SK-N-SH (cell line): ENCODE results near the gene TMEM221. TPM values are rescaled to one million over a fixed set of nuclear protein-coding genes. Genes with fewer than 3 reads are reported as not detected.

ENCODE experiments used
- CTCF ChIA-PET: fragments of 300-600, 350-600 bp; formaldehyde crosslinking; extraction: SDS; loops from one replicate; lab custom pipeline; 2021; lab: Yijun Ruan, JAX
- POLR2A ChIA-PET: fragments of 350-600 bp; sonication (Branson Sonifier 250); formaldehyde crosslinking; extraction: SDS; loops from one replicate; lab custom pipeline; 2020; ENCODE audit warnings: antibody characterized with exemption, inconsistent platforms; lab: Yijun Ruan, JAX
- DNase-seq: peaks from one replicate; pipeline ENCODE4 v3.0.0; 2012
- H2AFZ ChIP-seq: fragments of 200-600 bp; sonication (generic); 2 replicates; pipeline ENCODE4 v1.8.1; 2016; ENCODE audit warnings: antibody characterized with exemption, mild to moderate bottlenecking, low read depth
- H3F3A ChIP-seq: fragments of 200-600 bp; sonication (generic); replicated peaks from 2 replicates; pipeline ENCODE3; 2016; ENCODE audit warnings: antibody characterized with exemption, mild to moderate bottlenecking; ENCODE audit not compliant: insufficient read depth
- H3K27ac ChIP-seq, 2 experiments: fragments of 200-500 bp in 1 of 2; fragments of 200-600 bp in 1 of 2; sonication (Bioruptor generic) in 1 of 2; sonication (generic), shearing (Covaris generic) in 1 of 2; 2 replicates each; pipeline versions ENCODE4 v1.5.1 to v1.6.1; 2014 to 2016; ENCODE audit warnings: low read depth in 2 of 2, inconsistent platforms in 1 of 2, low read length in 1 of 2, mild to moderate bottlenecking in 1 of 2, mixed read lengths in 1 of 2
- H3K27me3 ChIP-seq: fragments of 200-600 bp; sonication (generic), shearing (Covaris generic); 2 replicates; pipeline ENCODE4 v1.6.1; 2016; ENCODE audit warnings: mixed run types; ENCODE audit not compliant: insufficient read depth
- H3K36me3 ChIP-seq, 2 experiments: fragments of 200-500 bp in 1 of 2; fragments of 200-600 bp in 1 of 2; sonication (Bioruptor generic) in 1 of 2; sonication (generic) in 1 of 2; replicated peaks in 1 of 2; 2 replicates each; pipeline versions ENCODE3 to v1.5.1; 2014 to 2016; ENCODE audit warnings: low read length in 1 of 2, mild to moderate bottlenecking in 1 of 2; ENCODE audit not compliant: insufficient read depth in 2 of 2, control insufficient read depth in 1 of 2
- H3K4me1 ChIP-seq, 2 experiments: fragments of 200-500 bp in 1 of 2; fragments of 200-600 bp in 1 of 2; sonication (Bioruptor generic) in 1 of 2; sonication (generic), shearing (Covaris generic) in 1 of 2; 2 replicates each; pipeline versions ENCODE4 v1.5.1 to v1.6.1; 2014 to 2016; ENCODE audit warnings: low read depth in 1 of 2, low read length in 1 of 2, mixed run types in 1 of 2; ENCODE audit not compliant: insufficient read depth in 2 of 2, control insufficient read depth in 1 of 2
- H3K4me2 ChIP-seq: fragments of 200-600 bp; sonication (generic), shearing (Covaris generic); 2 replicates; pipeline ENCODE4 v1.6.1; 2017; ENCODE audit warnings: mixed run types
- H3K4me3 ChIP-seq, 2 experiments: fragments of 200-500 bp in 1 of 2; fragments of 200-600 bp in 1 of 2; sonication (Bioruptor generic) in 1 of 2; sonication (generic), shearing (Covaris generic) in 1 of 2; 2 replicates each; pipeline versions ENCODE4 v1.5.1 to v1.8.1; 2014 to 2016; ENCODE audit warnings: low read depth in 2 of 2, inconsistent platforms in 1 of 2, low read length in 1 of 2, mild to moderate bottlenecking in 1 of 2, mixed read lengths in 1 of 2, moderate library complexity in 1 of 2
- H3K79me2 ChIP-seq: fragments of 200-600 bp; sonication (generic); 2 replicates; pipeline ENCODE4 v1.8.1; 2017; ENCODE audit warnings: mild to moderate bottlenecking; ENCODE audit not compliant: insufficient read depth
- H3K9ac ChIP-seq: fragments of 200-600 bp; sonication (generic); 2 replicates; pipeline ENCODE4 v1.6.1; 2017; ENCODE audit warnings: mixed run types
- H3K9me2 ChIP-seq: fragments of 200-600 bp; sonication (generic); 2 replicates; pipeline ENCODE4 v1.6.1; 2017; ENCODE audit warnings: mixed run types
- H3K9me3 ChIP-seq: fragments of 200-600 bp; sonication (generic); 2 replicates; pipeline ENCODE4 v1.6.1; 2017; ENCODE audit warnings: mixed run types, mild to moderate bottlenecking, moderate library complexity
- H4K20me1 ChIP-seq: fragments of 200-600 bp; sonication (generic); 2 replicates; pipeline ENCODE4 v1.6.1; 2017; ENCODE audit warnings: mild to moderate bottlenecking, mixed run types; ENCODE audit not compliant: insufficient read depth
- CHD2 ChIP-seq: fragments of 150-350 bp; IDR thresholded peaks from 2 replicates; pipeline ENCODE4 v1.6.1; 2018; ENCODE audit warnings: low read length; ENCODE audit not compliant: partially characterized antibody
- ELF1 ChIP-seq: IDR thresholded peaks from 2 replicates; pipeline ENCODE4 v1.4.0; 2012
- EP300 ChIP-seq, 2 experiments: IDR thresholded peaks; 2 replicates each; pipeline versions ENCODE4 v1.4.0 to v1.6.1; 2012; ENCODE audit warnings: borderline replicate concordance in 1 of 2, low read depth in 1 of 2, low read length in 1 of 2
- FOSL2 ChIP-seq: IDR thresholded peaks from 2 replicates; pipeline ENCODE4 v1.4.0; 2012; ENCODE audit warnings: low read depth, mild to moderate bottlenecking, moderate library complexity, borderline replicate concordance
- MXI1 ChIP-seq: IDR thresholded peaks from 2 replicates; pipeline ENCODE4 v1.6.1; 2012; ENCODE audit warnings: mild to moderate bottlenecking, low read depth, low read length, improper control_type of control experiment
- NRF1 ChIP-seq: IDR thresholded peaks from 2 replicates; pipeline ENCODE4 v1.6.1; 2012; ENCODE audit warnings: low read depth, mild to moderate bottlenecking, low read length
- POLR2AphosphoS5 ChIP-seq: IDR thresholded peaks from 2 replicates; pipeline ENCODE4 v1.6.1; 2012; ENCODE audit warnings: low read depth, low read length
- RAD21 ChIP-seq: IDR thresholded peaks from 2 replicates; pipeline ENCODE4 v1.6.1; 2012; ENCODE audit warnings: mild to moderate bottlenecking, low read length
- RXRA ChIP-seq: IDR thresholded peaks from 2 replicates; pipeline ENCODE4 v1.4.0; 2012; ENCODE audit warnings: low read depth, mild to moderate bottlenecking, borderline replicate concordance
- SIN3A ChIP-seq: IDR thresholded peaks from 2 replicates; pipeline ENCODE4 v1.6.1; 2012; ENCODE audit warnings: low read depth, mild to moderate bottlenecking, low read length, moderate library complexity, borderline replicate concordance
- SMC3 ChIP-seq: IDR thresholded peaks from 2 replicates; pipeline ENCODE4 v1.6.1; 2012; ENCODE audit warnings: low read depth, low read length, improper control_type of control experiment
- TAF1 ChIP-seq: IDR thresholded peaks from 2 replicates; pipeline ENCODE4 v1.6.1; 2012; ENCODE audit warnings: low read depth, mild to moderate bottlenecking, low read length, moderate library complexity, borderline replicate concordance
- TEAD4 ChIP-seq: IDR thresholded peaks from 2 replicates; pipeline ENCODE4 v1.4.0; 2012; ENCODE audit warnings: mild to moderate bottlenecking, borderline replicate concordance; ENCODE audit not compliant: insufficient read depth
- WGBS: methylation state at CpG from one replicate; pipeline ENCODE4 v1.1.6; 2017; ENCODE audit warnings: low lambda C conversion rate; 5-methylcytosine and 5-hydroxymethylcytosine counted together
- polyA plus RNA-seq, 3 experiments: library from polyadenylated mRNA; depleted of rRNA; stranded (reverse); fragments of >200 nt; gene quantifications; 2 replicates each; pipeline ENCODE4 v1.2.3, GENCODE V29; 2012
- TF ChIP-seq, protein P1 (sequence below): IDR thresholded peaks from 2 replicates; pipeline ENCODE4 v1.4.0; 2012; ENCODE audit warnings: low read depth, borderline replicate concordance
- TF ChIP-seq, protein P2 (sequence below): fragments of 150-350 bp; IDR thresholded peaks from 2 replicates; pipeline ENCODE4 v1.6.1; 2017; ENCODE audit warnings: antibody characterized with exemption, low read length, low read depth, borderline replicate concordance
- TF ChIP-seq, protein P3 (sequence below): fragments of 200-600 bp; sonication (generic); IDR thresholded peaks from 2 replicates; pipeline ENCODE4 v1.6.1; 2017; ENCODE audit warnings: antibody characterized with exemption, mild to moderate bottlenecking, moderate library complexity
- TF ChIP-seq, protein P4 (sequence below): IDR thresholded peaks from 2 replicates; pipeline ENCODE4 v1.6.1; 2012; ENCODE audit warnings: mild to moderate bottlenecking, low read depth, low read length, moderate library complexity
- TF ChIP-seq, protein P5 (sequence below): IDR thresholded peaks from 2 replicates; pipeline ENCODE4 v1.4.0; 2012; ENCODE audit warnings: low read depth, borderline replicate concordance

TMEM221 gene
- polyA plus RNA-seq, 1 of the 3 experiments (the other 2 are of a cell fraction), result 0.62 TPM

DNA sequence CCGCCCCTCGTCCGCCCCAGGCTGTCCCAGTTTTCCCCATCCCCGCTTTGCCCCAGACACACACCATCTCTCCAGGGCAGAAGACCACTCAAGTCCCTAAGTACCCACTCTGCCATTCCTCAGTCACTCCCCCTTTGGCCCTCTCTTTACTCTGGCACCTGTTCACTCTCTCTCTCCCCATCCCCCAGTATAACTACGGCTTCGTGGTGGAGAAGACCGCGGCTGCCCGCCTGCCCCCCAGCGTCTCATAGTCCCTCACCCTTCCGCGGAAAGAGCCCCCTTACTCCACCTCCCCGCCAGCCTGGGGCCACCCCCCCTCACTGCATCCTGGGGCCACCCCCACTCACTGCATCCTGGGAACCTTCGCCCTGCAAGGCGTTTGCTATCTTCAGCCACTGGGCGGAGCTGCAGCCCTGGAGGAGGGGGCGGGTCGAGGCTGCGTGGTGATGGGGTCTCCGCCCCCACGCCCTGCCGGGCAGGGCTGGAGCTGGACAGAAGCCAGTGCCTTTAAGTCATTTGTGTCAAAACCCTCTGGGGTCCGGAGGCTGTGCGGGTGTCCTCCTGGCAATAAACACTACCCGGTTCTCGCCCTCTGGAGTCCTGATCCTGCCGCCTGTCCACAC lies 23.6 kb downstream of the TMEM221 start (continued):
- TF ChIP-seq SMC3 (peak; percentile 40), RAD21 (peak; percentile 51), MXI1 (no peak)
- TF ChIP-seq, protein P1, sequence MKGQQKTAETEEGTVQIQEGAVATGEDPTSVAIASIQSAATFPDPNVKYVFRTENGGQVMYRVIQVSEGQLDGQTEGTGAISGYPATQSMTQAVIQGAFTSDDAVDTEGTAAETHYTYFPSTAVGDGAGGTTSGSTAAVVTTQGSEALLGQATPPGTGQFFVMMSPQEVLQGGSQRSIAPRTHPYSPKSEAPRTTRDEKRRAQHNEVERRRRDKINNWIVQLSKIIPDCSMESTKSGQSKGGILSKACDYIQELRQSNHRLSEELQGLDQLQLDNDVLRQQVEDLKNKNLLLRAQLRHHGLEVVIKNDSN, result no peak

DNA sequence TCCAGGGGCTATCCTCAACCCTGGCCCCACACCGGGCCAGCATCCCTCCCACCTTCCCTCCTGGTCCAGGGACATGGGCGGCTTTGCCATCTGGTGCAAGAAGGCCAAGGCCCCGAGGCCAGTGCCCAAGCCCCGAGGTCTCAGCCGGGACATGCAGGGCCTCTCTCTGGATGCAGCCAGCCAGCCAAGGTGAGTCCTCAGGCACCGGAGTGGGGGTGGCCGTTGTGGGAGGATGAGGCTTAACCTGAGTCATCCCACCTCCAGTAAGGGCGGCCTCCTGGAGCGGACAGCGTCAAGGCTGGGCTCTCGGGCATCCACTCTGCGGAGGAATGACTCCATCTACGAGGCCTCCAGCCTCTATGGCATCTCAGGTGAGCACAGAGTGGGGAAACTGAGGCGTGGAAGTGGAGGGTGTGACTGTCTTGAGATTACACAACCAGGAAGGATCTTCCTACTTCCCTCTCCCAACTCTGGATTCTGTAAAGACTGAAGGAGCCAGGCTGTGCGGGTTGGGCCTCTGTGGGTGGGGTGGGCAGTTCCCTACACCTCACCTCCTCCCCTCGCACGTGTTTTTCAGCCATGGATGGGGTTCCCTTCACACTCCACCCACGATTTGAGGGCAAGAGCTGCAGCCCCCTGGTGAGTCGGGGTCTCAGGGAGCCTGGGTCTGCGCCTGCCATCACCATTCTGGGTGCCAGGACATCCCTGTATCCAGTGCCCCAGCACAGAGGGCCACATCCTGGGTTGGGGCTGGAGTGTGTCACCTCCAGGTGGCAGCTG lies 24.8 kb downstream of the TMEM221 start:
- H3K9me2 ChIP-seq, result no peaks in the 10 kb centered on the region
- POLR2A ChIA-PET, result no interaction called here
- TF ChIP-seq SIN3A, result no peak
- TF ChIP-seq TEAD4, result no peak
- TF ChIP-seq, protein P2, sequence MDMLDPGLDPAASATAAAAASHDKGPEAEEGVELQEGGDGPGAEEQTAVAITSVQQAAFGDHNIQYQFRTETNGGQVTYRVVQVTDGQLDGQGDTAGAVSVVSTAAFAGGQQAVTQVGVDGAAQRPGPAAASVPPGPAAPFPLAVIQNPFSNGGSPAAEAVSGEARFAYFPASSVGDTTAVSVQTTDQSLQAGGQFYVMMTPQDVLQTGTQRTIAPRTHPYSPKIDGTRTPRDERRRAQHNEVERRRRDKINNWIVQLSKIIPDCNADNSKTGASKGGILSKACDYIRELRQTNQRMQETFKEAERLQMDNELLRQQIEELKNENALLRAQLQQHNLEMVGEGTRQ, result no peak
- TF ChIP-seq CHD2, result no peak
- TF ChIP-seq, protein P3, sequence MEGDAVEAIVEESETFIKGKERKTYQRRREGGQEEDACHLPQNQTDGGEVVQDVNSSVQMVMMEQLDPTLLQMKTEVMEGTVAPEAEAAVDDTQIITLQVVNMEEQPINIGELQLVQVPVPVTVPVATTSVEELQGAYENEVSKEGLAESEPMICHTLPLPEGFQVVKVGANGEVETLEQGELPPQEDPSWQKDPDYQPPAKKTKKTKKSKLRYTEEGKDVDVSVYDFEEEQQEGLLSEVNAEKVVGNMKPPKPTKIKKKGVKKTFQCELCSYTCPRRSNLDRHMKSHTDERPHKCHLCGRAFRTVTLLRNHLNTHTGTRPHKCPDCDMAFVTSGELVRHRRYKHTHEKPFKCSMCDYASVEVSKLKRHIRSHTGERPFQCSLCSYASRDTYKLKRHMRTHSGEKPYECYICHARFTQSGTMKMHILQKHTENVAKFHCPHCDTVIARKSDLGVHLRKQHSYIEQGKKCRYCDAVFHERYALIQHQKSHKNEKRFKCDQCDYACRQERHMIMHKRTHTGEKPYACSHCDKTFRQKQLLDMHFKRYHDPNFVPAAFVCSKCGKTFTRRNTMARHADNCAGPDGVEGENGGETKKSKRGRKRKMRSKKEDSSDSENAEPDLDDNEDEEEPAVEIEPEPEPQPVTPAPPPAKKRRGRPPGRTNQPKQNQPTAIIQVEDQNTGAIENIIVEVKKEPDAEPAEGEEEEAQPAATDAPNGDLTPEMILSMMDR, result no peak
- no peak for TF ChIP-seq TAF1
- no peak for TF ChIP-seq RXRA
- TF ChIP-seq NRF1, result no peak
- TF ChIP-seq, protein P1, result no peak
- no peak for TF ChIP-seq POLR2AphosphoS5
- TF ChIP-seq FOSL2, result no peak
- TF ChIP-seq, protein P4, sequence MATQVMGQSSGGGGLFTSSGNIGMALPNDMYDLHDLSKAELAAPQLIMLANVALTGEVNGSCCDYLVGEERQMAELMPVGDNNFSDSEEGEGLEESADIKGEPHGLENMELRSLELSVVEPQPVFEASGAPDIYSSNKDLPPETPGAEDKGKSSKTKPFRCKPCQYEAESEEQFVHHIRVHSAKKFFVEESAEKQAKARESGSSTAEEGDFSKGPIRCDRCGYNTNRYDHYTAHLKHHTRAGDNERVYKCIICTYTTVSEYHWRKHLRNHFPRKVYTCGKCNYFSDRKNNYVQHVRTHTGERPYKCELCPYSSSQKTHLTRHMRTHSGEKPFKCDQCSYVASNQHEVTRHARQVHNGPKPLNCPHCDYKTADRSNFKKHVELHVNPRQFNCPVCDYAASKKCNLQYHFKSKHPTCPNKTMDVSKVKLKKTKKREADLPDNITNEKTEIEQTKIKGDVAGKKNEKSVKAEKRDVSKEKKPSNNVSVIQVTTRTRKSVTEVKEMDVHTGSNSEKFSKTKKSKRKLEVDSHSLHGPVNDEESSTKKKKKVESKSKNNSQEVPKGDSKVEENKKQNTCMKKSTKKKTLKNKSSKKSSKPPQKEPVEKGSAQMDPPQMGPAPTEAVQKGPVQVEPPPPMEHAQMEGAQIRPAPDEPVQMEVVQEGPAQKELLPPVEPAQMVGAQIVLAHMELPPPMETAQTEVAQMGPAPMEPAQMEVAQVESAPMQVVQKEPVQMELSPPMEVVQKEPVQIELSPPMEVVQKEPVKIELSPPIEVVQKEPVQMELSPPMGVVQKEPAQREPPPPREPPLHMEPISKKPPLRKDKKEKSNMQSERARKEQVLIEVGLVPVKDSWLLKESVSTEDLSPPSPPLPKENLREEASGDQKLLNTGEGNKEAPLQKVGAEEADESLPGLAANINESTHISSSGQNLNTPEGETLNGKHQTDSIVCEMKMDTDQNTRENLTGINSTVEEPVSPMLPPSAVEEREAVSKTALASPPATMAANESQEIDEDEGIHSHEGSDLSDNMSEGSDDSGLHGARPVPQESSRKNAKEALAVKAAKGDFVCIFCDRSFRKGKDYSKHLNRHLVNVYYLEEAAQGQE, result no peak
- no peak for TF ChIP-seq ELF1
- TF ChIP-seq, protein P5, sequence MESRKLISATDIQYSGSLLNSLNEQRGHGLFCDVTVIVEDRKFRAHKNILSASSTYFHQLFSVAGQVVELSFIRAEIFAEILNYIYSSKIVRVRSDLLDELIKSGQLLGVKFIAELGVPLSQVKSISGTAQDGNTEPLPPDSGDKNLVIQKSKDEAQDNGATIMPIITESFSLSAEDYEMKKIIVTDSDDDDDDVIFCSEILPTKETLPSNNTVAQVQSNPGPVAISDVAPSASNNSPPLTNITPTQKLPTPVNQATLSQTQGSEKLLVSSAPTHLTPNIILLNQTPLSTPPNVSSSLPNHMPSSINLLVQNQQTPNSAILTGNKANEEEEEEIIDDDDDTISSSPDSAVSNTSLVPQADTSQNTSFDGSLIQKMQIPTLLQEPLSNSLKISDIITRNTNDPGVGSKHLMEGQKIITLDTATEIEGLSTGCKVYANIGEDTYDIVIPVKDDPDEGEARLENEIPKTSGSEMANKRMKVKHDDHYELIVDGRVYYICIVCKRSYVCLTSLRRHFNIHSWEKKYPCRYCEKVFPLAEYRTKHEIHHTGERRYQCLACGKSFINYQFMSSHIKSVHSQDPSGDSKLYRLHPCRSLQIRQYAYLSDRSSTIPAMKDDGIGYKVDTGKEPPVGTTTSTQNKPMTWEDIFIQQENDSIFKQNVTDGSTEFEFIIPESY, result no peak
- no peak for TF ChIP-seq MXI1
- no peak for TF ChIP-seq EP300 (IDR thresholded peaks at IDR 0.05; ENCODE audit: borderline replicate concordance in 1 of 2, low read depth in 1 of 2, low read length in 1 of 2)
- TF ChIP-seq, all 33 proteins: peak for 0

More for the DNA sequence above, 24.8 kb downstream of the TMEM221 start:
- peaks cover 3 to 7% of the 10 kb centered on the region in 2 experiments for H3K36me3 ChIP-seq
- DNase-seq, result no peak
- H3K27me3 ChIP-seq, result no peaks in the 10 kb centered on the region
- H3K79me2 ChIP-seq, result no peaks in the 10 kb centered on the region
- no peak overlapping the region for H3K4me3 ChIP-seq
- H3K4me1 ChIP-seq, result peaks cover 0 to 8% of the 10 kb centered on the region in 2 experiments; a peak in 1 of 4 replicates
- H3K4me2 ChIP-seq, result no peak overlapping the region
- 90% methylated on average over 10 of the region's 20 CpGs for WGBS
- H3K9me3 ChIP-seq, result no peaks in the 10 kb centered on the region
- no peak overlapping the region for H3K9ac ChIP-seq
- H3K27ac ChIP-seq, result no peak overlapping the region
- H2AFZ ChIP-seq, result no peak overlapping the region
- CTCF ChIA-PET, result interaction anchor here (1.2 to 1.5 kb wide), 2 partner anchors 31 to 35 kb away, joined by 3 read pairs; no protein-coding TSS in a partner anchor
- H3F3A ChIP-seq, result peaks cover 11% of the 10 kb centered on the region
- H4K20me1 ChIP-seq, result no peaks in the 10 kb centered on the region
